Prostate gland (tissue), 2 donors: ENCODE data around the gene ERRFI1. TPM values are rescaled to one million over a fixed set of nuclear protein-coding genes. Genes with fewer than 3 reads are reported as not detected.

Experiments used
- DNase-seq: peaks from one replicate; pipeline ENCODE4 v3.0.0-alpha.2; 2019; ENCODE audit warnings: low spot score
- H3K27ac ChIP-seq, 2 donors: fragments of 200-600 bp; sonication (generic); 2 replicates each; pipeline ENCODE4 v1.5.1; 2017 to 2019
- H3K27me3 ChIP-seq: fragments of 200-600 bp; sonication (generic); replicated peaks from 2 replicates; pipeline ENCODE4 v1.5.1; 2019; ENCODE audit not compliant: insufficient read depth
- H3K36me3 ChIP-seq, 2 donors: fragments of 200-600 bp; sonication (generic); 1 replicate in 1 of 2; 2 replicates in 1 of 2; pipeline versions ENCODE4 v1.5.1 to v1.8.1; 2017 to 2019
- H3K4me1 ChIP-seq: fragments of 200-600 bp; sonication (generic); replicated peaks from 2 replicates; pipeline ENCODE4 v1.5.1; 2019
- H3K4me3 ChIP-seq, 2 donors: fragments of 200-600 bp; sonication (generic); 2 replicates each; pipeline ENCODE4 v1.5.1; 2017 to 2019
- H3K9me3 ChIP-seq: fragments of 200-600 bp; sonication (generic); 2 replicates; pipeline ENCODE4 v1.5.1; 2017
- CTCF ChIP-seq, 4 experiments: fragments of 200-600 bp in 2 of 4; fragments of 450-650 bp in 2 of 4; sonication (generic) in 2 of 4; IDR thresholded peaks; 1 replicate in 3 of 4; 2 replicates in 1 of 4; pipeline ENCODE4 v1.5.1; 2016 to 2019; ENCODE audit warnings: antibody characterized with exemption in 4 of 4, mild to moderate bottlenecking in 2 of 4, moderate library complexity in 2 of 4
- POLR2A ChIP-seq: fragments of 450-650 bp; IDR thresholded peaks from one replicate; pipeline ENCODE4 v1.6.1; 2016; ENCODE audit warnings: antibody characterized with exemption, mild to moderate bottlenecking
- POLR2AphosphoS5 ChIP-seq: sonication (generic); formaldehyde crosslinking; IDR thresholded peaks from one replicate; pipeline ENCODE4 v1.6.1; 2017; ENCODE audit warnings: antibody characterized with exemption
- WGBS: methylation state at CpG from one replicate; pipeline ENCODE4 v1.1.5; 2018; 5-methylcytosine and 5-hydroxymethylcytosine counted together
- intact Hi-C: fragments of 100-400 bp; cut with DNase I; formaldehyde crosslinking; loops from one replicate; pipeline ENCODE4 v1.14.2; 2022
- total RNA-seq, 2 donors: library from RNA; depleted of rRNA; stranded (reverse); fragments of >200 nt; gene quantifications; one replicate each; pipeline ENCODE4 v1.1.0, GENCODE V29; 2016

The ERRFI1 gene
- total RNA-seq, 2 donors from 2014 or later: 58.1 to 60.4 TPM

DNA sequence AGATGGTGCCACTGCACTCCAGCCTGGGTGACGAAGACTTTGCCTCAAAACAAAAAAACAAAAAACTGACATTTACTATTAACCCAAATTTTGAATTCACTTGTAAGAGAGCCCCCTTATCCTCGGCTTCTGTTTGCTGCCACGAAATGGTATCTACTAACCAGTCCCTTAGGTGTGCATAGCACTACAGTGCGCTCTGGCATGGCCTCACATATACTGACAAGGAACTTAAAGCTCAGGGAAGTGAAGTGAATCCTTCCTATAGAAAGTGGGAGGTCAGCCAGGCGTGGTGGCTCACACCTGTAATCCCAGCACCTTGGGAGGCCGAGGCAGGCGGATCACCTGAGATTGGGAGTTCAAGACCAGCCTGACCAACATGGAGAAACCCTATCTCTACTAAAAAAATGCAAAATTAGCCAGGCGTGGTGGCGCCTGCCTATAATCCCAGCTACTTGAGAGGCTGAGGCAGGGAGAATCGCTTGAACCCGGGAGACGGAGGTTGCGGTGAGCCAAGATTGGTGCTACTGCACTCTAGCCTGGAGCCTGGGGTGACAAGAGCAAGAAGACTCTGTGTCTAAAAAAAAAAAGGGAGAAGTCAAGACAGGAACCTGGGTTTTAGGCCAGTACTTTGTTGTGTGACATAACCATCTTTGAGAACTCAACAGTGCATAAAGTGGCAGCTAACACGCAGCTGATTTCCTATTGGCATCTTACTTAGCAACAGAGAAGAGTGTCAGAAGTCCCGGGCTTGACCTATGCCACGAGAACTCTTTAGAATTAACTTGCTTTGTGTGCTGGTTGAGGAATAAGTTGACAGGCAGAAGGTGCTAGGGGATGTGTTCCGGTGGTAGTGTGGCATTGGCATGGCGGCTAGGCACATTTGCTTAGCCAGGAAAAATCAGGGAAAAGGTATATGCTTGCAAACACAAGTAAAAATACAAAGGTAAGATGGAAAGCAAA, 16.8 kb downstream of the ERRFI1 start:
- Histone ChIP-seq H3K36me3 (peaks cover 8 to 12% of the 10 kb centered on the region in 2 donors), H3K27me3 (no peaks in the 10 kb centered on the region), H3K4me3 (no peak overlapping the region), H3K27ac (no peak overlapping the region), H3K4me1 (peaks cover 10% of the 10 kb centered on the region), H3K9me3 (no peaks in the 10 kb centered on the region)
- intact Hi-C loops: no loop called here
- no peak for TF ChIP-seq POLR2AphosphoS5
- no peak for DNase-seq
- 95% methylated on average over 18 of the region's 18 CpGs for WGBS

DNA sequence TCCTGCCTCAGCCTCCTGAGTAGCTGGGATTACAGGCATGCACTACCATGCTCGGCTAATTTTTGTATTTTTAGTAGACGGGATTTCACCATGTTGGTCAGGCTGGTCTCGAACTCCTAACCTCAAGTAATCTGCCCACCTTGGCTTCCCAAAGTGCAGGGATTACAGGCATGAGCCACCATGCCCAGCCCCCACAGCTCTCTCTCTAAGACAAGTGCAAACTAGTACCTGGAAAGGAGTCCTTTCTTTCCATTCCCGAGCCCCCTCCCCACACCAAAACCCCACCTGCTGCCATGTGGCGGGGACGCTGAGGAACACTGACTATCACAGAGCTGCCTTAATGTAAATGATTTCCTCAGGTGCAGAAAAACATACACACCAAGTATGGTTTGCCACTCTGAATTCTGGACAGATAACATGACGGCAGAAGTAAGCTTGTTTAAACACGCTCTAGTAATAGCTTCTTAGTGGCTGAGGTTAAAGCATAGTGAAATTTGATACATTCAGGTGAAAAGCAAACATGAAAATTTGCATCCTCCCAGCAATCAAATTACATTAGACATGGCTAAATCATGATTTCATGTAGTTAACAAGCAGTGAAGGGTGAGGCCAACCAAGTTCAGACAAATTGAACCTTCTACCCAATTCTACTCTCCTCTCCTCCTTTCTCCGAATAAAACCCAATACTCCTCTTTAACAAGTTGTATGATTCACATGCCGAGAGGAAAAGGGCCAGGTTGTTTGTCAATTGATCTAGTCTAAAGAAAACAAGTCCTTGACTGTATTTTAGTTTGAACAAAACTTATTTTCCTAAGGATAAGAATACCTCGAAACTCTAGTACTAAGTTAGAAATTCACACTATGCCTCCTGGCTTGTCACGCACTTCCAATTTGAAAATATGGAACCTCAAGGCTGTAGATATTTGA, 19.8 kb downstream of the ERRFI1 start:
- no peak for DNase-seq
- no peak for TF ChIP-seq CTCF (IDR thresholded peaks at IDR 0.05)
- TF ChIP-seq POLR2AphosphoS5: peak; percentile 79
- H3K36me3 ChIP-seq: no peaks in the 10 kb centered on the region
- intact Hi-C loops: no loop called here
- no peaks in the 10 kb centered on the region for H3K9me3 ChIP-seq
- no peak overlapping the region for H3K4me3 ChIP-seq
- no peaks in the 10 kb centered on the region for H3K27me3 ChIP-seq
- peak overlapping the region; percentile 67 to 78 for H3K27ac ChIP-seq
- peaks cover 10% of the 10 kb centered on the region for H3K4me1 ChIP-seq
- WGBS: 54% methylated on average over 12 of the region's 12 CpGs

DNA sequence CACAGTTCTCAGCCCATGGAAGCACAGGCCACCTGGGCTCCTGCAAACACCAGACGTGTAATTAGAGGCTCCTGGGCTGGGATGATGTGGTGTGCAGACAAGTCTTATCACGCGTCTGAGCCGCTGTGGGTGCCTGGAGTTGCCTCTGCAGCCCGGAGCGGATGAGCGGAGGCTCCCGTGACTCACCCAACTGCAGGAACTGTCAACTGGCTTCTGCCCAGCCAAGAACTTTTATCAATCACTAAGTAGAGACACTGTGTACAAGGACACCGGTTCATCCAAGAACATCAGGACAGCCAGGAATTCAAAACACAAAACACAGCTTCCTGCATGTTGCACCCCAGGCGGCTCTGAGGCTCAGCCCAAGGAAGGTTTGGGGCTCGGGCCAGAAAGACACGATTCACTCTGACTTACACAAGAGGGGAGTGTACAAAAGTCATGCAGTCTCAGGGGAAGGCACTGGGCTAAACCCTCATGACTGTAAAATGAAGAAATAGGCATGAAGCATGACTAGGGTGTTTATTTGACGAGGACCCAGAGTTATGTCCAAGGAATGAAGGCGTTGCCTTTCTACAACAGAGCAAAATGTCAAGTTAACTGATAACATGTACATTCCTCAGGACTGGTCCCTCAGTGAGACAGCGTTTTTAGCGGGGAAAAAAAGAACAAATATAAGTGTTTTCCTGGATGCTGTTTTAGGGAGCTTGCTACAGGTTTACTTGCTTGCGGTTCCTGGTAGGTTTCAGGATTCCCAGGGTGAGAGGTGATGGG, 21.1 kb downstream of the ERRFI1 start:
- WGBS: 11% methylated on average over 17 of the region's 17 CpGs
- no peaks in the 10 kb centered on the region for H3K9me3 ChIP-seq
- peak; percentile 97 for DNase-seq
- intact Hi-C loops: no loop called here
- H3K4me1 ChIP-seq: peaks cover 10% of the 10 kb centered on the region
- peak overlapping the region; percentile 67 to 78 for H3K27ac ChIP-seq
- no peak overlapping the region for H3K4me3 ChIP-seq
- H3K36me3 ChIP-seq: no peaks in the 10 kb centered on the region
- no peaks in the 10 kb centered on the region for H3K27me3 ChIP-seq
- TF ChIP-seq POLR2AphosphoS5 (peak; percentile 94), POLR2A (no peak), CTCF (IDR thresholded peaks at IDR 0.05) (no peak)

DNA sequence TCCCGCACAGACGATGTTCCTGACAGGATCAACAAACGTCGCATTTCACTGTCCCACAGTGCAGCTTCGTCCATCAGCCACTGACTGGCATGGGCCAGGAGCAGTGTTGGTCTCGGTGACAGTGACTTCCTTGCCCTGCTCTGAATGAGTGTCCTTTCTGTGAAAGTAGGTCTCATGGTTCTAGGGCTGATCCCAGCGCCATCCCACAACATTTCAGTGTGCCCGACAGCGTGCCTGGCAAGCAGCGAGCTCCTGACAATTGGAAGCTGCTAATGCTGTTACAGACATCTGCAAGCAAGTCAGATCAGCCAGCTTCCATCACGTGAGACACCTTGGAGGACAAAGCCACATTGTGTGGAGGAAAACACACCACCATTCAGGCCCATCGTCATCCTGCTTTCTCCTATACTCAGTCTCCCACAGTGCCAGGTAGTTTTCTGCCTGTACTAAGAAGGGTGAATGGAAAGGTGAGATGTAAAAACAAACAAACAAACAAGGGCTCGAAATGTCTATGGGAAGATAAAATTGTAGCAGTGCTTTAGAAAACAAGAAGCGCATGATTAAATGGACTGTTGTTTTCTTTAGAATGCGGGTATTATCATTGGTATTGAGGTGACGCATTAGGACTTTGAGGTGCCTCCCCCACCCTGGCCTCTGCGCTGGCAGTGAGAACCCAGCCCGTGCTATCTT, 21.9 kb downstream of the ERRFI1 start:
- Histone ChIP-seq H3K36me3 (no peaks in the 10 kb centered on the region), H3K27me3 (no peaks in the 10 kb centered on the region), H3K27ac (peak overlapping the region; percentile 67 to 78), H3K9me3 (no peaks in the 10 kb centered on the region), H3K4me3 (no peak overlapping the region), H3K4me1 (peaks cover 10% of the 10 kb centered on the region)
- WGBS: 24% methylated on average over 18 of the region's 18 CpGs
- intact Hi-C loops: no loop called here
- TF ChIP-seq POLR2A: no peak
- TF ChIP-seq CTCF (IDR thresholded peaks at IDR 0.05): no peak
- TF ChIP-seq POLR2AphosphoS5: no peak
- peak; percentile 74 for DNase-seq
